Measurements from ENCODE around the gene A3GALT2. TPM values are rescaled to one million over a fixed set of nuclear protein-coding genes. Genes with fewer than 3 reads are reported as not detected.

Gene A3GALT2
- total RNA-seq: not detected in 2 replicates

DNA sequence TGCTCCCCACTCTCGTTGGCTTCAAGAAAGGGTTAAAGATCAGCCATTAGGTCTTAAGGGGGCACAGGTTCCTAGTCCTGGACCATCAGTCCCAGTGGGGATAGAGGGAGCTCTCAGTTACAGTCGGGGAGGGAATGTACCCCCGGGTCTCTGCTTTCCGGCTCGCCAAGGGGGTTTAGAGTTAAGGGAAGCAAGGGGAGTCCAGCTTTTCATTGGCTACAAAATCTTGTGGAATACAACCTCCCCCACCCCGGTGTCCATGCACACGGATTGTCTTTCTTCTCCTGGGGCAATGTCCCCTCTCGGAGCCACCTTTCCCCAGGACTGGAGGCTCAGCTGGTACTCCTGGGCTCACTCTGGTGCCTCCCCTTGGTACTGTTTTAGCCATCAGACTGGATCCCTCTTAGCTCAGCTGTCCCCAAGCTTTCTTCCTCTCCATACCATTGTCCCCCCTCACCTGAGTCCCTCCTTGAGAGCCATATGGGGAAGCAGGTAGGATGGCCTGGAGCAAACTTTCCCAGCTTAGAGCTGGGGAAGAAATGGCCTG is at the start of gene A3GALT2:
TSS of gene A3GALT2 (minus strand) at position 480 of the 547 bp plus-strand sequence. CDS start at position 480, 0 bp downstream.

Other genes with a start within 250 kb of the A3GALT2 start
- 0.72 and 6.3 TPM in 2 replicates for gene AZIN2, start 239.9 kb downstream of the A3GALT2 start, total RNA-seq
- gene TRIM62, start 139.1 kb downstream of the A3GALT2 start, total RNA-seq: 2.4 and 11.2 TPM in 2 replicates
- gene ZNF362, start 64.6 kb downstream of the A3GALT2 start, total RNA-seq: 9.6 and 25.9 TPM in 2 replicates
- 125 and 131 TPM in 2 replicates for gene PHC2, start 110.0 kb upstream of the A3GALT2 start, total RNA-seq
- gene ZSCAN20, start 151.5 kb upstream of the A3GALT2 start, total RNA-seq: 9.7 and 12.2 TPM in 2 replicates